ENCODE results near the gene HEMGN.

GRCh38 chr9:97962575-97962974 lies 24.6 kb upstream of the HEMGN start:
- TF ChIP-seq ZNF24 (IDR thresholded peaks at IDR 0.05): no peak
- no peak for TF ChIP-seq CTCF (IDR thresholded peaks at IDR 0.05 in 2 of 3, conservative IDR thresholded peaks at IDR 0.05 in 1 of 3; ENCODE audit: control insufficient read depth in 2 of 3, extremely low read depth in 1 of 3, insufficient read depth in 1 of 3, low read depth in 3 of 3, low read length in 3 of 3)
- no peak for TF ChIP-seq POLR2AphosphoS5 (IDR thresholded peaks at IDR 0.05; ENCODE audit: low read length)
- TF ChIP-seq BHLHE40 (IDR thresholded peaks at IDR 0.05; ENCODE audit: borderline replicate concordance in 1 of 2, low read depth in 2 of 2, low read length in 1 of 2): no peak

All from GM12878 (cell line).